Measurements from ENCODE around the gene PIK3CA.

GRCh38 chr3:179113903-179114302, 34.3 kb upstream of the PIK3CA start:
- no peak for TF ChIP-seq POLR2AphosphoS5 (IDR thresholded peaks at IDR 0.05; ENCODE audit: low read depth, low read length)
- no peak for TF ChIP-seq REST (IDR thresholded peaks at IDR 0.05; ENCODE audit: insufficient read depth in 1 of 2, low read depth in 2 of 2, low read length in 2 of 2)
- TF ChIP-seq TAF1 (IDR thresholded peaks at IDR 0.05; ENCODE audit: borderline replicate concordance, insufficient read depth, low read length) = no peak
- TF ChIP-seq SIN3A (IDR thresholded peaks at IDR 0.05; ENCODE audit: borderline replicate concordance, insufficient read depth, low read length) = no peak
